ENCODE measurements around the gene CECR2. TPM values are rescaled to one million over a fixed set of nuclear protein-coding genes. Genes with fewer than 3 reads are reported as not detected.

The CECR2 gene
- total RNA-seq (17.3 and 32.3 TPM in 2 replicates), polyA plus RNA-seq (4.6 and 9.7 TPM in 2 replicates)

DNA sequence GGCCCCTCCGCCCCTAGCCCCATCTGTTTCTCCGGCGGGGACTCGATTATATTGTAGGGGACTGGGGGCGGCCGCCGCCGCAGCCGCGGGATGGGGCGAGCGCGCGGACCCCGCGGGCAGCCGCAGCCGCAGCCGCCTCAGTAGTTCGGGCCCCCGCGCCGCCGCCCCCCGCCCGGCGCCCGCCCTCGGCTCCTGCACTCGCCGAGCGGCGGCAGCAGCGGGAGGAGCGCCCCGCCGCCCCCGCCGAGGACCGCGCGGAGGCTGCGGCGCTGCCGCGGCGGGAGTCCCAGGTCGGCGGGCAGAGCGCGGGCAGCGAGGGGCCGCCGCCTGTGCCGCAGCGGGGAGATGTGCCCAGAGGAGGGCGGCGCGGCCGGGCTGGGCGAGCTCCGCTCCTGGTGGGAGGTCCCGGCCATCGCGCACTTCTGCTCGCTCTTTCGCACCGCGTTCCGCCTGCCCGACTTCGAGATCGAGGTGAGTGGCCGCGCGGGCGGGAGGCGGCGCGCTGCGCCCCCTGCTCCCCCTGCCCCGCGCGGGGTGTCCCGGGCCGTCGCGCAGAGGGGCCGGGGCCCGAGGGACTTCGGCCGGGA, at the start of gene CECR2:
TSS of gene CECR2 (plus strand) at position 22 of the 587 bp plus-strand sequence. CDS start at position 346, 324 bp downstream.
- Histone ChIP-seq H3K27me3 (no peaks in the 10 kb centered on the region), H3K27ac (peak within 1 kb of the TSS; percentile 100), H3K4me3 (peak within 1 kb of the TSS; percentile 74), H3K4me1 (ENCODE audit: low read depth) (peaks cover 42% of the 10 kb centered on the region), H3K9me3 (ENCODE audit: low read depth) (no peaks in the 10 kb centered on the region), H3K36me3 (no peaks in the 10 kb centered on the region)
- DNase-seq (ENCODE audit: low read depth in 1 of 2, low spot score in 1 of 2): peak; percentile 60 to 86
- TF ChIP-seq, protein P1, sequence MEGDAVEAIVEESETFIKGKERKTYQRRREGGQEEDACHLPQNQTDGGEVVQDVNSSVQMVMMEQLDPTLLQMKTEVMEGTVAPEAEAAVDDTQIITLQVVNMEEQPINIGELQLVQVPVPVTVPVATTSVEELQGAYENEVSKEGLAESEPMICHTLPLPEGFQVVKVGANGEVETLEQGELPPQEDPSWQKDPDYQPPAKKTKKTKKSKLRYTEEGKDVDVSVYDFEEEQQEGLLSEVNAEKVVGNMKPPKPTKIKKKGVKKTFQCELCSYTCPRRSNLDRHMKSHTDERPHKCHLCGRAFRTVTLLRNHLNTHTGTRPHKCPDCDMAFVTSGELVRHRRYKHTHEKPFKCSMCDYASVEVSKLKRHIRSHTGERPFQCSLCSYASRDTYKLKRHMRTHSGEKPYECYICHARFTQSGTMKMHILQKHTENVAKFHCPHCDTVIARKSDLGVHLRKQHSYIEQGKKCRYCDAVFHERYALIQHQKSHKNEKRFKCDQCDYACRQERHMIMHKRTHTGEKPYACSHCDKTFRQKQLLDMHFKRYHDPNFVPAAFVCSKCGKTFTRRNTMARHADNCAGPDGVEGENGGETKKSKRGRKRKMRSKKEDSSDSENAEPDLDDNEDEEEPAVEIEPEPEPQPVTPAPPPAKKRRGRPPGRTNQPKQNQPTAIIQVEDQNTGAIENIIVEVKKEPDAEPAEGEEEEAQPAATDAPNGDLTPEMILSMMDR (IDR thresholded peaks at IDR 0.05; ENCODE audit: low read depth, low read length): no peak

DNA sequence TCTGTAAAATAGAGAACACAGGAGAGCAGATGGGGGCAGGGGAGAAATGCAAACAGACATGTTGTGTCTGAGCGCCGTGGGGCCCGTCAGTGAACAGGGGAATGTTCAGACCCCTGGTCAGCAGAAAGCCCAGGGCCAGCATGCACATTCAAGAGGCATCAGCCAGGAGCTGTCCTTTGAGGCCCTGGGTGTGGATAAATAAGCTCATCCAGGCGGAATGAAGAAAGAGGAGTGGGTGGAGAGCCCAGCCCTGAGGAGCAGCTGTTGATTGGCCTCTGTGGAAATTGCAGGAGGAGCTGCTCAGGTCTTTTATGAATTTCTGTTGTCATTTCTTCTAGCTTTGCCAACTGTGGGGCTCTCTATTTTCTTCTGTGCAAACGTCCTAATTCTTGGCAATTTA, 49.7 kb upstream of the CECR2 start:
- TF ChIP-seq, protein P1 (IDR thresholded peaks at IDR 0.05; ENCODE audit: low read depth, low read length): no peak
- Histone ChIP-seq H3K4me1 (ENCODE audit: low read depth) (peaks cover 7% of the 10 kb centered on the region), H3K9me3 (ENCODE audit: low read depth) (no peaks in the 10 kb centered on the region), H3K36me3 (no peaks in the 10 kb centered on the region), H3K4me3 (no peak overlapping the region), H3K27ac (no peak overlapping the region), H3K27me3 (no peaks in the 10 kb centered on the region)
- peak in 1 of 2 donors; percentile 23 for DNase-seq (ENCODE audit: low read depth in 1 of 2, low spot score in 1 of 2)

DNA sequence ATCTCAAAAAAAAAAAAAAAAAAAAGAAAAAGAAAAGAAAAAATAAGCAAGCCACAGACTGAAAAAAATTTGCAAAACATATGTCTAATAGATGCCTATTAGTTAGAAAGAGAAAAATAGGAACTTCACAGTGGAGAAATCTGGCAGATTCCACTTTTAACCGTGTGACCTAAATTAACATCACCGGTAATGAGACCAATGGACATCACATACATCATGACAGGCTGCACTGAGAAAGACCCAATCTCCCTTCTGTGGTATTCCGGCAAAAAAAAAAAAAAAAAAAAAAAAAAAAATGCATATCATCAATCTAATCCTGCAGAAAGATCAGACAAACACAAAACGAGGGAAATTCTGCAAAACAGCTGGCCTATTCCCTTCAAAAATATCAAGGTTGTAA, 46.7 kb upstream of the CECR2 start:
- Histone ChIP-seq H3K4me1 (ENCODE audit: low read depth) (peaks cover 7% of the 10 kb centered on the region), H3K27me3 (no peaks in the 10 kb centered on the region), H3K4me3 (no peak overlapping the region), H3K9me3 (ENCODE audit: low read depth) (no peaks in the 10 kb centered on the region), H3K27ac (no peak overlapping the region), H3K36me3 (no peaks in the 10 kb centered on the region)
- DNase-seq (ENCODE audit: low read depth in 1 of 2, low spot score in 1 of 2): no peak
- TF ChIP-seq, protein P1 (IDR thresholded peaks at IDR 0.05; ENCODE audit: low read depth, low read length): no peak

DNA sequence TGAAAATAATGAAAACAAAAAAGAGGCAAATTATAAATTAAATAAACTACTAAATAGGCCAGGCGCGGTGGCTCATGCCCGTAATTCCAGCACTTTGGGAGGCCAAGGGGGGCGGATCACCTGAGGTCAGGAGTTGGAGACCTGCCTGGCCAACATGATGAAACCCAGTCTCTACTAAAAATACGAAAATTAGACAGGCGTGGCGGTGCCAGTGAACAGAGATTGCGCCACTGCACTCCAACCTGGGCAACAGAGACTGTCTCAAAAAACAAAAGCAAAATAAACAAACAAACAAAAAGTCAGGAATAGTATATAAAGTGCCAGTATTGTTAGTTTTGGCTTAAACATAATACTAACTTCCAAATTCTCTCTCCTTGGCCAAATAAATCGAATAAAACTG, 37.6 kb upstream of the CECR2 start:
- no peaks in the 10 kb centered on the region for H3K27me3 ChIP-seq
- no peaks in the 10 kb centered on the region for H3K9me3 ChIP-seq (ENCODE audit: low read depth)
- no peak overlapping the region for H3K27ac ChIP-seq
- H3K4me1 ChIP-seq (ENCODE audit: low read depth): no peaks in the 10 kb centered on the region
- H3K36me3 ChIP-seq: no peaks in the 10 kb centered on the region
- H3K4me3 ChIP-seq: no peak overlapping the region
- no peak for DNase-seq (ENCODE audit: low read depth in 1 of 2, low spot score in 1 of 2)
- TF ChIP-seq, protein P1 (IDR thresholded peaks at IDR 0.05; ENCODE audit: low read depth, low read length): no peak

DNA sequence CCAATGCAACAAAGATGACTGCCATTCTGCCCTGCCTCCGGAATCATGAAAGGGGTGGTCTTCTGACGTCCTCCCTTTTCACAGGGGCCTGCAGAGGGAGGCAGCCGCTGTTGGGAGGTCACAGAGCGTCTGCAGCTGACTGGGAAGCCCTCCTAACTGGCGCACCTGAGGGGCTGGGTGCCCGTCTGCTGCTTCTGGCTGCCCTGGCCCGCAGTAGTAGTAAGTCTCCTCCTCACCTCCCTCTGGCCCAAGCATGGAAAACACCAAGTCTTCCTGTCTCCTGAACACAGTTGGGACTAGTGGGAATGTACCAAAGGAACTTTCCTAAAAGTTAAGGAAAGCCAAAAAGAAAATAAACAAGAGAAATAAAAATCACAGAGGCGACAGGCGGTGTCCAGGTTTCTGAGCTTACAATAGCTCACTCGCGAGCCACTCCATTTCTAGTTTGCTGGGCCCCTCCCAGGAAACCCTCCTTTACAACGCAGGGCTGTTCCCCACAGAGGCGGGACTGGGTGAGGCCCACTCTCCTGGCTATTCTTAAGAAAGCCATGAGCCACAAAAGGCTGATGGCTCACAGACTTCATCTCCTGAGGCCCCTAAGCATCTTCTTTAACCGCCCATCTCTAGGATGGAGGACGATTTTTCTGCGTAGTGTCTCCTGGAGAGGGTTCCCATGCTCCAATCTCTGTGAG, 37.0 kb upstream of the CECR2 start:
- TF ChIP-seq, protein P1 (IDR thresholded peaks at IDR 0.05; ENCODE audit: low read depth, low read length): no peak
- H3K4me1 ChIP-seq (ENCODE audit: low read depth): no peaks in the 10 kb centered on the region
- no peak for DNase-seq (ENCODE audit: low read depth in 1 of 2, low spot score in 1 of 2)
- H3K9me3 ChIP-seq (ENCODE audit: low read depth): no peaks in the 10 kb centered on the region
- no peak overlapping the region for H3K27ac ChIP-seq
- no peak overlapping the region for H3K4me3 ChIP-seq
- H3K27me3 ChIP-seq: no peaks in the 10 kb centered on the region
- H3K36me3 ChIP-seq: no peaks in the 10 kb centered on the region

All from cardiac muscle cell (in vitro differentiated cells and primary cell).